Measurements from ENCODE around the gene C16orf87. TPM values are rescaled to one million over a fixed set of nuclear protein-coding genes. Genes with fewer than 3 reads are reported as not detected.

The C16orf87 gene
- total and polyA plus RNA-seq, 2 donors: 9.2 to 11.3 TPM

GRCh38 chr16:46814790-46815189 is 16.2 kb downstream of the C16orf87 start:
- no peaks in the 10 kb centered on the region for H3K4me1 ChIP-seq (ENCODE audit: control insufficient read depth in 2 of 2, insufficient read depth in 2 of 2, low read length in 2 of 2)
- WGBS: 100% methylated on average over 1 of the region's 1 CpG
- no peak overlapping the region for H3K4me3 ChIP-seq (ENCODE audit: low read length in 2 of 2)
- no peak for DNase-seq (ENCODE audit: low read depth in 6 of 9, low spot score in 9 of 9)
- peaks cover 0 to 4% of the 10 kb centered on the region in 2 donors for H3K36me3 ChIP-seq (ENCODE audit: control insufficient read depth in 2 of 2, insufficient read depth in 2 of 2, low read length in 1 of 2)
- H3K9me3 ChIP-seq (ENCODE audit: control insufficient read depth in 2 of 2, insufficient read depth in 1 of 2, low read length in 1 of 2): no peaks in the 10 kb centered on the region
- no peaks in the 10 kb centered on the region for H3K27me3 ChIP-seq (ENCODE audit: control insufficient read depth in 2 of 2, insufficient read depth in 1 of 2, low read length in 1 of 2)
- no peak overlapping the region for H3K27ac ChIP-seq (ENCODE audit: low read depth in 1 of 2, low read length in 1 of 2)

GRCh38 chr16:46813611-46814010 is 17.4 kb downstream of the C16orf87 start:
- no peak overlapping the region for H3K4me3 ChIP-seq (ENCODE audit: low read length in 2 of 2)
- 97% methylated on average over 7 of the region's 7 CpGs for WGBS
- H3K27me3 ChIP-seq (ENCODE audit: control insufficient read depth in 2 of 2, insufficient read depth in 1 of 2, low read length in 1 of 2): no peaks in the 10 kb centered on the region
- H3K27ac ChIP-seq (ENCODE audit: low read depth in 1 of 2, low read length in 1 of 2): no peak overlapping the region
- no peaks in the 10 kb centered on the region for H3K36me3 ChIP-seq (ENCODE audit: control insufficient read depth in 2 of 2, insufficient read depth in 2 of 2, low read length in 1 of 2)
- H3K9me3 ChIP-seq (ENCODE audit: control insufficient read depth in 2 of 2, insufficient read depth in 1 of 2, low read length in 1 of 2): no peaks in the 10 kb centered on the region
- H3K4me1 ChIP-seq (ENCODE audit: control insufficient read depth in 2 of 2, insufficient read depth in 2 of 2, low read length in 2 of 2): no peaks in the 10 kb centered on the region
- DNase-seq (ENCODE audit: low read depth in 6 of 9, low spot score in 9 of 9): no peak

- Histone ChIP-seq H3K4me3 (ENCODE audit: low read length in 2 of 2) (no peak overlapping the region), H3K27me3 (ENCODE audit: control insufficient read depth in 2 of 2, insufficient read depth in 1 of 2, low read length in 1 of 2) (no peaks in the 10 kb centered on the region), H3K36me3 (ENCODE audit: control insufficient read depth in 2 of 2, insufficient read depth in 2 of 2, low read length in 1 of 2) (no peaks in the 10 kb centered on the region), H3K27ac (ENCODE audit: low read depth in 1 of 2, low read length in 1 of 2) (no peak overlapping the region), H3K4me1 (ENCODE audit: control insufficient read depth in 2 of 2, insufficient read depth in 2 of 2, low read length in 2 of 2) (no peaks in the 10 kb centered on the region), H3K9me3 (ENCODE audit: control insufficient read depth in 2 of 2, insufficient read depth in 1 of 2, low read length in 1 of 2) (no peaks in the 10 kb centered on the region)
- no peak for DNase-seq (ENCODE audit: low read depth in 6 of 9, low spot score in 9 of 9)
- 94% methylated on average over 6 of the region's 6 CpGs for WGBS
Observed at GRCh38 chr16:46812781-46813540, 18.0 kb downstream of the C16orf87 start.

DNA sequence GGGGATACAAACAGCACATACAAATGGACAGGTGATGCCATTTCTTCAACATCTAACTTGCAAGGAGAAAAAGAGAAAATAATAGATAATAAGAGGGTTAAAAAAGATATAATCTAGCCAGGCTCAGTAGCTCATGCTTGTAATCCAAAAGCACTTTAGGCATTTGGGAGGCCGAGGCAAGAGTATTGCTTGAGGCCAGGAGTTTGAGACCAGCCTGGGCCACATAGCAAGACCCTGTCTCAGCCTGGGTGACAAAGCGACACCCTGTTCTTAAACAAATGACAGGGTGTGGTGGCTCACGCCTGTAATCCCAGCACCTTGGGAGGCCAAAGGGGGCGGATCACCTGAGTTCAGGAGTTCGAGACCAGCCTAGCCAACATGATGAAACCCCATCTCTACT is 19.3 kb downstream of the C16orf87 start:
- H3K4me1 ChIP-seq (ENCODE audit: control insufficient read depth in 2 of 2, insufficient read depth in 2 of 2, low read length in 2 of 2): no peaks in the 10 kb centered on the region

DNA sequence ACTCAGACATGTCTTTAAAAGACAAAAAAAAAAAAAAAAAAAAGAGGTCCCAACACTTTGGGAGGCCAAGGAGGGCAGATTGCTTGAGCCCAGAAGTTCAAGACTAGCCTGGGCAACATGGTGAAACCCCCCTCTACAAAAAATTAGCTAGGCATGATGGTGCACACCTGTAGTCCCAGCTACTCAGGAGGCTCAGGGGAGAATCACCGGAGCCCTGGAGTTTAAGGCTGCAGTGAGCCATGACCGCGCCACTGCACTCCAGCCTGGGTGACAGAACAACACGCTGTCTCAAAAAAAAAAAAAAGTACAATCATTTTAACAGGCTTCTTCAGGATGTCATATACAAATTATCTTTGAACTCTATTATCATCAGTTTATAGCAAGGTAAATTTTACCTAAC is 22.0 kb downstream of the C16orf87 start:
- Histone ChIP-seq H3K9me3 (ENCODE audit: control insufficient read depth in 2 of 2, insufficient read depth in 1 of 2, low read length in 1 of 2) (no peaks in the 10 kb centered on the region), H3K4me3 (ENCODE audit: low read length in 2 of 2) (no peak overlapping the region), H3K27ac (ENCODE audit: low read depth in 1 of 2, low read length in 1 of 2) (no peak overlapping the region), H3K27me3 (ENCODE audit: control insufficient read depth in 2 of 2, insufficient read depth in 1 of 2, low read length in 1 of 2) (no peaks in the 10 kb centered on the region), H3K36me3 (ENCODE audit: control insufficient read depth in 2 of 2, insufficient read depth in 2 of 2, low read length in 1 of 2) (peaks cover 2 to 4% of the 10 kb centered on the region in 2 donors), H3K4me1 (ENCODE audit: control insufficient read depth in 2 of 2, insufficient read depth in 2 of 2, low read length in 2 of 2) (no peaks in the 10 kb centered on the region)
- 95% methylated on average over 4 of the region's 4 CpGs for WGBS
- DNase-seq (ENCODE audit: low read depth in 6 of 9, low spot score in 9 of 9): no peak

More for the DNA sequence above, 19.3 kb downstream of the C16orf87 start:
- peaks cover 0 to 4% of the 10 kb centered on the region in 2 donors for H3K36me3 ChIP-seq (ENCODE audit: control insufficient read depth in 2 of 2, insufficient read depth in 2 of 2, low read length in 1 of 2)
- 99% methylated on average over 5 of the region's 5 CpGs for WGBS
- H3K27ac ChIP-seq (ENCODE audit: low read depth in 1 of 2, low read length in 1 of 2): no peak overlapping the region
- H3K27me3 ChIP-seq (ENCODE audit: control insufficient read depth in 2 of 2, insufficient read depth in 1 of 2, low read length in 1 of 2): no peaks in the 10 kb centered on the region
- H3K9me3 ChIP-seq (ENCODE audit: control insufficient read depth in 2 of 2, insufficient read depth in 1 of 2, low read length in 1 of 2): no peaks in the 10 kb centered on the region
- DNase-seq (ENCODE audit: low read depth in 6 of 9, low spot score in 9 of 9): no peak
- no peak overlapping the region for H3K4me3 ChIP-seq (ENCODE audit: low read length in 2 of 2)

- no peaks in the 10 kb centered on the region for H3K4me1 ChIP-seq (ENCODE audit: control insufficient read depth in 2 of 2, insufficient read depth in 2 of 2, low read length in 2 of 2)
- no peak for DNase-seq (ENCODE audit: low read depth in 6 of 9, low spot score in 9 of 9)
- no peaks in the 10 kb centered on the region for H3K9me3 ChIP-seq (ENCODE audit: control insufficient read depth in 2 of 2, insufficient read depth in 1 of 2, low read length in 1 of 2)
- 97% methylated on average over 1 of the region's 1 CpG for WGBS
- peaks cover 6 to 8% of the 10 kb centered on the region in 2 donors for H3K36me3 ChIP-seq (ENCODE audit: control insufficient read depth in 2 of 2, insufficient read depth in 2 of 2, low read length in 1 of 2)
- no peak overlapping the region for H3K4me3 ChIP-seq (ENCODE audit: low read length in 2 of 2)
- H3K27me3 ChIP-seq (ENCODE audit: control insufficient read depth in 2 of 2, insufficient read depth in 1 of 2, low read length in 1 of 2): no peaks in the 10 kb centered on the region
- no peak overlapping the region for H3K27ac ChIP-seq (ENCODE audit: low read depth in 1 of 2, low read length in 1 of 2)
Observed at GRCh38 chr16:46807336-46807735, 23.6 kb downstream of the C16orf87 start.

DNA sequence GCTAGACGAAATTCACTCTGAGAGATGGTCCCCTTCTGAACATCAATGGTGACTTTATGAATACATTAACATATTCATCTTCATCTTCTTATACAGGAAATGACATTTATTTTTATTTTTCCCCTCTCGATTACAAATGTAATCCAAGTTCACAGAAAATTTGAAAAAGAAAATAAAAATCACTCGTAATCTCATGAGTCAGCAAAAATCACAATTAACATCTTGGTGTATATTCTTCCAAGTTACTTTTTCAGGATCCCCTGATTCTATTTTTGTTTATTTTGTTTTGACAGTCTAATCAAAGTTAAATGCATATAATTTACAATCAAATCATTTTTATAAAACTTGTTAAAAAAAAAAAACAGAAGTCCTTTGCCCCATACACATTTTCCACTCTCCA is 27.6 kb downstream of the C16orf87 start:
- WGBS: 91% methylated on average over 3 of the region's 3 CpGs
- no peak for DNase-seq (ENCODE audit: low read depth in 6 of 9, low spot score in 9 of 9)
- H3K27ac ChIP-seq (ENCODE audit: low read depth in 1 of 2, low read length in 1 of 2): no peak overlapping the region
- H3K9me3 ChIP-seq (ENCODE audit: control insufficient read depth in 2 of 2, insufficient read depth in 1 of 2, low read length in 1 of 2): no peaks in the 10 kb centered on the region
- peaks cover 6 to 8% of the 10 kb centered on the region in 2 donors for H3K36me3 ChIP-seq (ENCODE audit: control insufficient read depth in 2 of 2, insufficient read depth in 2 of 2, low read length in 1 of 2)
- H3K27me3 ChIP-seq (ENCODE audit: control insufficient read depth in 2 of 2, insufficient read depth in 1 of 2, low read length in 1 of 2): no peaks in the 10 kb centered on the region
- no peak overlapping the region for H3K4me3 ChIP-seq (ENCODE audit: low read length in 2 of 2)
- no peaks in the 10 kb centered on the region for H3K4me1 ChIP-seq (ENCODE audit: control insufficient read depth in 2 of 2, insufficient read depth in 2 of 2, low read length in 2 of 2)

DNA sequence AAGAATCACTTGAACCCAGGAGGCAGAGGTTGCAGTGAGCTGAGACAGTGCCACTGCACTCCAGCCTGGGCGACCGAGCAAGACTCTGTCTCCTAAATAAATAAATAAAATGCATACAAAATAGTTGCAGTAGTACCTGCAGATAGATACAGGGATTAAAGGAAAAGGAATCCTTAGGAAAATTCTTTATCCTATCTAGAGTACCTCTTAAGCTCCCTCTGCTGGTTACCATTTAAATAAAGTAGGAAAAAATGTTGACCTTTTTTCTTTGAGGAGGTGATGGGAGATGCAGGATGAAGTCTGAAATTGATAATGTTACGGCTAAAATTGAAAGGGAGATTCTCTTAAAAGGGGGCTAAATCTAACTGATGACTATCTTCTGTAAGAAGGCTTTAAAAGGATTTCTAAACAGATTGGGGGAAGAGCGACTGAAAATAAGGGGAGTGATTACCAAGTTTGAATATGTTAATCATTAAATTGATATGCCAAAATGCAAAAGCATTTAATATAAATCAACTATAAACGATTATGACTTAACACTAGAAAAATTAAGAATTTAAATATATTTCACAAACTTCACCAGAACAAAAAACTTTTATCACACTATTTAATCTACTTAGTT is 29.4 kb downstream of the C16orf87 start:
- Histone ChIP-seq H3K27me3 (ENCODE audit: control insufficient read depth in 2 of 2, insufficient read depth in 1 of 2, low read length in 1 of 2) (no peaks in the 10 kb centered on the region), H3K27ac (ENCODE audit: low read depth in 1 of 2, low read length in 1 of 2) (no peak overlapping the region), H3K4me1 (ENCODE audit: control insufficient read depth in 2 of 2, insufficient read depth in 2 of 2, low read length in 2 of 2) (no peaks in the 10 kb centered on the region), H3K36me3 (ENCODE audit: control insufficient read depth in 2 of 2, insufficient read depth in 2 of 2, low read length in 1 of 2) (peaks cover 3 to 6% of the 10 kb centered on the region in 2 donors), H3K9me3 (ENCODE audit: control insufficient read depth in 2 of 2, insufficient read depth in 1 of 2, low read length in 1 of 2) (no peaks in the 10 kb centered on the region), H3K4me3 (ENCODE audit: low read length in 2 of 2) (no peak overlapping the region)
- DNase-seq (ENCODE audit: low read depth in 6 of 9, low spot score in 9 of 9): no peak
- WGBS: 93% methylated on average over 5 of the region's 5 CpGs

GRCh38 chr16:46800494-46800893 is 30.5 kb downstream of the C16orf87 start:
- peaks cover 3 to 4% of the 10 kb centered on the region in 2 donors for H3K36me3 ChIP-seq (ENCODE audit: control insufficient read depth in 2 of 2, insufficient read depth in 2 of 2, low read length in 1 of 2)
- no peaks in the 10 kb centered on the region for H3K27me3 ChIP-seq (ENCODE audit: control insufficient read depth in 2 of 2, insufficient read depth in 1 of 2, low read length in 1 of 2)
- 100% methylated on average over 1 of the region's 1 CpG for WGBS
- H3K9me3 ChIP-seq (ENCODE audit: control insufficient read depth in 2 of 2, insufficient read depth in 1 of 2, low read length in 1 of 2): no peaks in the 10 kb centered on the region
- no peak overlapping the region for H3K27ac ChIP-seq (ENCODE audit: low read depth in 1 of 2, low read length in 1 of 2)
- no peaks in the 10 kb centered on the region for H3K4me1 ChIP-seq (ENCODE audit: control insufficient read depth in 2 of 2, insufficient read depth in 2 of 2, low read length in 2 of 2)
- H3K4me3 ChIP-seq (ENCODE audit: low read length in 2 of 2): no peak overlapping the region
- DNase-seq (ENCODE audit: low read depth in 6 of 9, low spot score in 9 of 9): no peak
